ENCODE results near the gene TDRD10. TPM values are rescaled to one million over a fixed set of nuclear protein-coding genes. Genes with fewer than 3 reads are reported as not detected.

TDRD10 gene
- total RNA-seq, 3 donors from 2014 or later (not counting 1 experiment from before 2014, with no cell fraction given): 0.38 TPM; not detected in 2

DNA sequence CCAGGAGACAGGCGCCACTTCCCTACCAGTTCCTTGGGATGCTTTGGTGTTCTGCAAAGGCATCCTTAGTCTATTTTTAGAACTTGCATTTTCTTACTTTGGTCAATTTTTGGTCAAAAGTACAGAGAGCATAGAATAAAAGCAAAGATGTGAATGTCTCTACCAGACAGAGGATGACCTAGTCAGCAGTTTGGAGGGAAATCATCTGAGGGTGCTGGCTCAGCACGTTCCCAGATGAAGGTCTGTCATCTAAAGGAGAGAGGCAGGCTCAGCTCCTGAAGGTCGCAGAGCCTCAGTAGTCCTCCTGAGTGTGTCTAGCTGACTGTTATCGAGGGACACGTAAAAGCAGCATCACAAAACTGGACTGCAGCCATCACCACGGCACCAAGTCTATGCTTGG is 80.9 kb downstream of the TDRD10 start:
- no peak overlapping the region for H3K4me3 ChIP-seq (ENCODE audit: low read length)
- no peaks in the 10 kb centered on the region for H3K4me1 ChIP-seq (ENCODE audit: control insufficient read depth, insufficient read depth, low read length)
- Mint-ChIP-seq H3K4me3 (no peak overlapping the region), H3K36me3 (peaks cover 14% of the 10 kb centered on the region), H3K4me1 (peaks cover 7 to 11% of the 10 kb centered on the region in 2 donors), H3K27ac (no peak overlapping the region), H3K9me3 (no peaks in the 10 kb centered on the region), H3K27me3 (ENCODE audit: low read depth in 2 of 2) (no peaks in the 10 kb centered on the region)
- H3K27ac ChIP-seq (ENCODE audit: low read length): no peak overlapping the region
- ATAC-seq: no peak
- H3K27me3 ChIP-seq (ENCODE audit: control insufficient read depth, insufficient read depth, low read length): no peaks in the 10 kb centered on the region
- 95% methylated on average over 6 of the region's 6 CpGs for WGBS (ENCODE audit: insufficient coverage)
- H3K36me3 ChIP-seq (ENCODE audit: control insufficient read depth, insufficient read depth, low read length): peaks cover 85% of the 10 kb centered on the region
- DNase-seq: no peak
- intact Hi-C loops (cut with micrococcal nuclease): no loop called here
- H3K9me3 ChIP-seq (ENCODE audit: control insufficient read depth, insufficient read depth, low read length): no peaks in the 10 kb centered on the region
- TF ChIP-seq, protein P1, sequence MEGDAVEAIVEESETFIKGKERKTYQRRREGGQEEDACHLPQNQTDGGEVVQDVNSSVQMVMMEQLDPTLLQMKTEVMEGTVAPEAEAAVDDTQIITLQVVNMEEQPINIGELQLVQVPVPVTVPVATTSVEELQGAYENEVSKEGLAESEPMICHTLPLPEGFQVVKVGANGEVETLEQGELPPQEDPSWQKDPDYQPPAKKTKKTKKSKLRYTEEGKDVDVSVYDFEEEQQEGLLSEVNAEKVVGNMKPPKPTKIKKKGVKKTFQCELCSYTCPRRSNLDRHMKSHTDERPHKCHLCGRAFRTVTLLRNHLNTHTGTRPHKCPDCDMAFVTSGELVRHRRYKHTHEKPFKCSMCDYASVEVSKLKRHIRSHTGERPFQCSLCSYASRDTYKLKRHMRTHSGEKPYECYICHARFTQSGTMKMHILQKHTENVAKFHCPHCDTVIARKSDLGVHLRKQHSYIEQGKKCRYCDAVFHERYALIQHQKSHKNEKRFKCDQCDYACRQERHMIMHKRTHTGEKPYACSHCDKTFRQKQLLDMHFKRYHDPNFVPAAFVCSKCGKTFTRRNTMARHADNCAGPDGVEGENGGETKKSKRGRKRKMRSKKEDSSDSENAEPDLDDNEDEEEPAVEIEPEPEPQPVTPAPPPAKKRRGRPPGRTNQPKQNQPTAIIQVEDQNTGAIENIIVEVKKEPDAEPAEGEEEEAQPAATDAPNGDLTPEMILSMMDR (IDR thresholded peaks at IDR 0.05): no peak

GRCh38 chr1:154583773-154584172 is 81.8 kb downstream of the TDRD10 start:
- H3K36me3 ChIP-seq (ENCODE audit: control insufficient read depth, insufficient read depth, low read length): peaks cover 92% of the 10 kb centered on the region
- no peaks in the 10 kb centered on the region for H3K9me3 ChIP-seq (ENCODE audit: control insufficient read depth, insufficient read depth, low read length)
- H3K27me3 Mint-ChIP-seq (ENCODE audit: low read depth in 2 of 2): no peaks in the 10 kb centered on the region
- H3K36me3 Mint-ChIP-seq: peaks cover 22% of the 10 kb centered on the region
- DNase-seq (no peak), ATAC-seq (no peak)
- H3K9me3 Mint-ChIP-seq: no peaks in the 10 kb centered on the region
- TF ChIP-seq, protein P1 (IDR thresholded peaks at IDR 0.05): no peak
- H3K4me1 Mint-ChIP-seq: peaks cover 3% of the 10 kb centered on the region in 2 donors
- H3K27me3 ChIP-seq (ENCODE audit: control insufficient read depth, insufficient read depth, low read length): no peaks in the 10 kb centered on the region
- H3K27ac Mint-ChIP-seq: no peak overlapping the region
- no peak overlapping the region for H3K4me3 Mint-ChIP-seq
- no peak overlapping the region for H3K4me3 ChIP-seq (ENCODE audit: low read length)
- H3K27ac ChIP-seq (ENCODE audit: low read length): no peak overlapping the region
- 91% methylated on average over 9 of the region's 9 CpGs for WGBS (ENCODE audit: insufficient coverage)
- no peaks in the 10 kb centered on the region for H3K4me1 ChIP-seq (ENCODE audit: control insufficient read depth, insufficient read depth, low read length)
- intact Hi-C loops (cut with micrococcal nuclease): no loop called here

- no peak overlapping the region for H3K27ac Mint-ChIP-seq
- Histone ChIP-seq H3K27me3 (ENCODE audit: control insufficient read depth, insufficient read depth, low read length) (no peaks in the 10 kb centered on the region), H3K27ac (ENCODE audit: low read length) (no peak overlapping the region), H3K4me3 (ENCODE audit: low read length) (no peak overlapping the region), H3K4me1 (ENCODE audit: control insufficient read depth, insufficient read depth, low read length) (no peaks in the 10 kb centered on the region), H3K36me3 (ENCODE audit: control insufficient read depth, insufficient read depth, low read length) (peaks cover 92% of the 10 kb centered on the region), H3K9me3 (ENCODE audit: control insufficient read depth, insufficient read depth, low read length) (no peaks in the 10 kb centered on the region)
- no peak for ATAC-seq
- H3K27me3 Mint-ChIP-seq (ENCODE audit: low read depth in 2 of 2): no peaks in the 10 kb centered on the region
- no peaks in the 10 kb centered on the region for H3K4me1 Mint-ChIP-seq
- WGBS (ENCODE audit: insufficient coverage): 88% methylated on average over 9 of the region's 9 CpGs
- DNase-seq: no peak
- no peaks in the 10 kb centered on the region for H3K9me3 Mint-ChIP-seq
- TF ChIP-seq, protein P1 (IDR thresholded peaks at IDR 0.05): no peak
- no peak overlapping the region for H3K4me3 Mint-ChIP-seq
- peaks cover 28% of the 10 kb centered on the region for H3K36me3 Mint-ChIP-seq
- intact Hi-C loops (cut with micrococcal nuclease): no loop called here
Observed at GRCh38 chr1:154584267-154584994, 82.4 kb downstream of the TDRD10 start.

DNA sequence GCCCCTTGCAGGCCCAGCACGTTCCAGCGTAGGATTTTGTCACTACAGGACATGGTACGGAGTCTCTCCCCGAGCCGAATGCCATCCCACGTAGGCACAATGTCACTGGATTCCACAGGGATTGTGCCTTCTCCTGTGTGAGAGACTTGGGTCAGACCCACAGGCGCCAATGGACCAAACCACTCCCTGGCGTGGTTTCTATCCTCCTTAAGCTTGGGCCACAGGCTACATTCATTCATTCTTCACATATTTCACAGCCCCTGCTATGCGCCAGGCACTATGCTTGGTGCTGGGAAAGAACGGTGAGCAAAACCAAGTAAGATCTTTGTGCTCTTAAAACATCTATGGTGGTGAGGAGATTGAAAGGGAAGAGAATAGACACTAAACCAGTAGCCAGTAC is 84.2 kb downstream of the TDRD10 start:
- peak overlapping the region in 1 of 2 donors; percentile 33 for H3K27ac Mint-ChIP-seq
- intact Hi-C loops (cut with micrococcal nuclease): no loop called here
- H3K36me3 Mint-ChIP-seq: peaks cover 28% of the 10 kb centered on the region
- TF ChIP-seq, protein P1 (IDR thresholded peaks at IDR 0.05): no peak
- WGBS (ENCODE audit: insufficient coverage): 97% methylated on average over 10 of the region's 10 CpGs
- Histone ChIP-seq H3K36me3 (ENCODE audit: control insufficient read depth, insufficient read depth, low read length) (peaks cover 98% of the 10 kb centered on the region), H3K27ac (ENCODE audit: low read length) (no peak overlapping the region), H3K9me3 (ENCODE audit: control insufficient read depth, insufficient read depth, low read length) (no peaks in the 10 kb centered on the region), H3K4me3 (ENCODE audit: low read length) (no peak overlapping the region), H3K27me3 (ENCODE audit: control insufficient read depth, insufficient read depth, low read length) (no peaks in the 10 kb centered on the region), H3K4me1 (ENCODE audit: control insufficient read depth, insufficient read depth, low read length) (no peaks in the 10 kb centered on the region)
- ATAC-seq: no peak
- no peak overlapping the region for H3K4me3 Mint-ChIP-seq
- H3K27me3 Mint-ChIP-seq (ENCODE audit: low read depth in 2 of 2): no peaks in the 10 kb centered on the region
- no peaks in the 10 kb centered on the region for H3K4me1 Mint-ChIP-seq
- H3K9me3 Mint-ChIP-seq: no peaks in the 10 kb centered on the region
- no peak for DNase-seq
